Measurements from ENCODE around the gene GRIK4.

The GRIK4 gene

DNA sequence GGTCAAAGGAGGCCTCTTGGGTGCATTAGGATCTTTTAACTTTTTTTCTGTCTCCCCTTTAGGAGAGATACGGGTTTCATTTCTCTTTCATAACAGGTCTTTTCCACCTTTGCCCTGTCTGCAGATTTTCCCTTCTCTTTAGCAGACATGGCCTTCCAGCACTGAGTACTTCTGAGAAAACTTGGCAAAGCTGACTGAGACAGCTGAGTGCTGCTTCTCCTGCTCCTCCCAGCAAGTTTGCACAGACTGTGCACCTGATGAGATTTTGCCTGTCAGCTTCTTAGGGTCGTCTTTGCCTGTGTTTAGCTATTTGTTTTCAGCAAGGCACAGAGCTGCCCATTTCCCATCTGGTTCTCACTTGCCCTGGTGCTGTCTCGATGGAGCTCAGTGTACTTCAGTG lies 424.8 kb downstream of the GRIK4 start:
- Histone ChIP-seq H2AFZ (ENCODE audit: low read depth) (no peak overlapping the region), H3K36me3 (ENCODE audit: insufficient read depth) (no peaks in the 10 kb centered on the region), H3K27me3 (ENCODE audit: insufficient read depth, low read depth) (no peaks in the 10 kb centered on the region), H3K9ac (no peak overlapping the region), H4K20me1 (ENCODE audit: insufficient read depth) (no peaks in the 10 kb centered on the region), H3K79me2 (ENCODE audit: insufficient read depth, low read depth) (no peaks in the 10 kb centered on the region), H3K4me2 (no peak overlapping the region), H3K4me1 (ENCODE audit: low read depth, poor library complexity, severe bottlenecking) (no peaks in the 10 kb centered on the region), H3K27ac (no peak overlapping the region), H3K4me3 (IDR thresholded peaks at IDR 0.05; ENCODE audit: insufficient read depth, low read depth, low read length) (no peak overlapping the region)
- TF ChIP-seq, protein P1, sequence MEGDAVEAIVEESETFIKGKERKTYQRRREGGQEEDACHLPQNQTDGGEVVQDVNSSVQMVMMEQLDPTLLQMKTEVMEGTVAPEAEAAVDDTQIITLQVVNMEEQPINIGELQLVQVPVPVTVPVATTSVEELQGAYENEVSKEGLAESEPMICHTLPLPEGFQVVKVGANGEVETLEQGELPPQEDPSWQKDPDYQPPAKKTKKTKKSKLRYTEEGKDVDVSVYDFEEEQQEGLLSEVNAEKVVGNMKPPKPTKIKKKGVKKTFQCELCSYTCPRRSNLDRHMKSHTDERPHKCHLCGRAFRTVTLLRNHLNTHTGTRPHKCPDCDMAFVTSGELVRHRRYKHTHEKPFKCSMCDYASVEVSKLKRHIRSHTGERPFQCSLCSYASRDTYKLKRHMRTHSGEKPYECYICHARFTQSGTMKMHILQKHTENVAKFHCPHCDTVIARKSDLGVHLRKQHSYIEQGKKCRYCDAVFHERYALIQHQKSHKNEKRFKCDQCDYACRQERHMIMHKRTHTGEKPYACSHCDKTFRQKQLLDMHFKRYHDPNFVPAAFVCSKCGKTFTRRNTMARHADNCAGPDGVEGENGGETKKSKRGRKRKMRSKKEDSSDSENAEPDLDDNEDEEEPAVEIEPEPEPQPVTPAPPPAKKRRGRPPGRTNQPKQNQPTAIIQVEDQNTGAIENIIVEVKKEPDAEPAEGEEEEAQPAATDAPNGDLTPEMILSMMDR (conservative IDR thresholded peaks at IDR 0.05; ENCODE audit: low read depth, low read length), result no peak

DNA sequence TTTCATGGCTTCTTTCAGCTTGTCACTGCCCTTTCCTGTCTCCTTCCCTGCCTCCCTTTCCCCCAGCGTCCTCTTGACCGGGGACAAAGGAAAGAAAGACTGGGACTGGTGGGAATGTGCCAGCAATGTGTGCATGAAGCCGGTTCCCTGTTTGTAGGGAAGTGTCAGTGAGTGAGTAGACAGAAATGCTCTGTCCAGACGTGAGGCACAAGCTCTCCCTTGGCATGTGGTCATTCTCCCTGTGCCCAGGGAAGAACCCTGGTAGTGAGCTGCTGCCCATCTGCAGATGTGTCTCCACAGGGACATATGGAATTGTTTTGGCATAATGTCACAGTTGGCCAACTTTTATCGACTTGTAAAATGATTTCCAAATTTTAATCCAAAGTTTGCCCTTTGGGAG lies 426.0 kb downstream of the GRIK4 start:
- TF ChIP-seq, protein P1 (conservative IDR thresholded peaks at IDR 0.05; ENCODE audit: low read depth, low read length), result no peak
- H3K27me3 ChIP-seq (ENCODE audit: insufficient read depth, low read depth), result no peaks in the 10 kb centered on the region
- no peaks in the 10 kb centered on the region for H3K79me2 ChIP-seq (ENCODE audit: insufficient read depth, low read depth)
- H3K4me1 ChIP-seq (ENCODE audit: low read depth, poor library complexity, severe bottlenecking), result no peaks in the 10 kb centered on the region
- H3K4me2 ChIP-seq, result no peak overlapping the region
- H4K20me1 ChIP-seq (ENCODE audit: insufficient read depth), result no peaks in the 10 kb centered on the region
- H3K4me3 ChIP-seq (IDR thresholded peaks at IDR 0.05; ENCODE audit: insufficient read depth, low read depth, low read length), result no peak overlapping the region
- H2AFZ ChIP-seq (ENCODE audit: low read depth), result no peak overlapping the region
- H3K9ac ChIP-seq, result no peak overlapping the region
- no peaks in the 10 kb centered on the region for H3K36me3 ChIP-seq (ENCODE audit: insufficient read depth)
- H3K27ac ChIP-seq, result no peak overlapping the region

DNA sequence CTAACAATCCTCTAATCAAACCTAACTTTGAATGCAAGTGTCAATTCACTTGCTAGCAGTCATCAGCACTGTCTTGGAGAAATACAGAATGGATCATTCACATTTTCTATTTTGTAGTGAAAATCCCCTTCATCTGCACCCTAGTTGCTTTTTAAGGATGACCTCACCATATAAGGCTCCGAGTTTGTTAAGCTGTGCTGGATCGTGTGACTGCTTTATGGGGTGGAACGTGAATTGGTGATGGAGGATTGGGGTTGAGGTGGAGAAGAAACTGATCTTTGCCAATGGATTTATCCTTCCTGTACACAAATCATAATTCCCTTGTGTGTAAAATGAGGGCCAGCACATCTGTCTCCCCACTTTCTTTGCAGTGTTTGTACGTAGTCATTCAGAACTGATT lies 426.7 kb downstream of the GRIK4 start:
- no peak overlapping the region for H2AFZ ChIP-seq (ENCODE audit: low read depth)

DNA sequence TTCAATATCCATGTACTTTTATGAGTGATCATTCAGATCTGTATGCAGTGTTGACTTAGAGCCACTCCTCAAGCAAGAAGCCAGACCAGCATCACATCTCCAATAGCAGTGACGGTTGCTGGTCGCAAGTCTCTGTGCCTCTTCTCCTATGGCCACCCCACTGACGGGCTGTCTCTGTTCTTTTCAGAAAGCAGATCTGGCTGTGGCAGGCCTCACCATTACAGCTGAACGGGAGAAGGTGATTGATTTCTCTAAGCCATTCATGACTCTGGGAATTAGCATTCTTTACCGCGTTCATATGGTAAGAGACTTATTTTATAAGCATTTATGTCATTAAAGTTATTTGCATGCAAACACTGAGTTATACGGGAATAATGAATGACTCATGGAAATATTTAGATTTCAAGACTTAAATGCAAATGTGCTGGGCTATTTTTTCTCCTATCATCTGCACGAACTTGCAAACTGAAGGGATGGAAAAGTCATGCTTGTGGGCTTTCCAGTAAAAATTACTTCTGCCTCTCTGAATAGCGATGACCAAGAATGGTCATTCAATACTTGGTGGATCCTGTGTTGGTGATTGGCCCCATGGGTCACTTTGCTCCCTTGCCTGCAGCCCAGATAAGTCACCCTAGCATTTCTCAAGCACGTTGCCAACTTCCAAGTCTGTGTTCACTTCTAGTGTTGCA lies 428.8 kb downstream of the GRIK4 start:
- no peak overlapping the region for H3K4me3 ChIP-seq (IDR thresholded peaks at IDR 0.05; ENCODE audit: insufficient read depth, low read depth, low read length)
- H3K9ac ChIP-seq, result no peak overlapping the region
- no peaks in the 10 kb centered on the region for H3K4me1 ChIP-seq (ENCODE audit: low read depth, poor library complexity, severe bottlenecking)
- no peak overlapping the region for H3K4me2 ChIP-seq
- H3K79me2 ChIP-seq (ENCODE audit: insufficient read depth, low read depth), result no peaks in the 10 kb centered on the region
- no peaks in the 10 kb centered on the region for H4K20me1 ChIP-seq (ENCODE audit: insufficient read depth)
- no peak overlapping the region for H3K27ac ChIP-seq
- H3K27me3 ChIP-seq (ENCODE audit: insufficient read depth, low read depth), result no peaks in the 10 kb centered on the region
- no peaks in the 10 kb centered on the region for H3K36me3 ChIP-seq (ENCODE audit: insufficient read depth)
- no peak overlapping the region for H2AFZ ChIP-seq (ENCODE audit: low read depth)
- TF ChIP-seq, protein P1 (conservative IDR thresholded peaks at IDR 0.05; ENCODE audit: low read depth, low read length), result no peak

More for the DNA sequence above, 426.7 kb downstream of the GRIK4 start:
- TF ChIP-seq, protein P1 (conservative IDR thresholded peaks at IDR 0.05; ENCODE audit: low read depth, low read length), result no peak
- H4K20me1 ChIP-seq (ENCODE audit: insufficient read depth), result no peaks in the 10 kb centered on the region
- no peaks in the 10 kb centered on the region for H3K36me3 ChIP-seq (ENCODE audit: insufficient read depth)
- H3K27ac ChIP-seq, result no peak overlapping the region
- no peak overlapping the region for H3K4me3 ChIP-seq (IDR thresholded peaks at IDR 0.05; ENCODE audit: insufficient read depth, low read depth, low read length)
- no peak overlapping the region for H3K9ac ChIP-seq
- H3K4me1 ChIP-seq (ENCODE audit: low read depth, poor library complexity, severe bottlenecking), result no peaks in the 10 kb centered on the region
- H3K4me2 ChIP-seq, result no peak overlapping the region
- no peaks in the 10 kb centered on the region for H3K79me2 ChIP-seq (ENCODE audit: insufficient read depth, low read depth)
- H3K27me3 ChIP-seq (ENCODE audit: insufficient read depth, low read depth), result no peaks in the 10 kb centered on the region
